Lower lobe of right lung (tissue), 2 donors: Measurements from ENCODE around the gene SRPK2. TPM values are rescaled to one million over a fixed set of nuclear protein-coding genes. Genes with fewer than 3 reads are reported as not detected.
"Not testable (repeated sequence)": the region's sequence is repeated elsewhere in the genome, so short reads cannot be mapped to it uniquely, and the experiment has no call there.

Experiments
- ATAC-seq, 2 donors: fragments of 200-7000 bp; cut with Tn5 transposase; one replicate each; pipeline ENCODE4 v1.9.1; 2020 to 2022; ENCODE audit warnings: mild to moderate bottlenecking in 2 of 2, moderate library complexity in 2 of 2
- DNase-seq: peaks from one replicate; pipeline ENCODE4 v3.0.0-alpha.2; 2020
- H3K27ac ChIP-seq: fragments of 200-600 bp; one replicate; pipeline ENCODE4 v1.8.0; 2022
- H3K27me3 ChIP-seq: fragments of 200-600 bp; one replicate; pipeline ENCODE4 v1.8.0; 2022; ENCODE audit warnings: low read depth
- H3K36me3 ChIP-seq: fragments of 200-600 bp; one replicate; pipeline ENCODE4 v1.8.0; 2022; ENCODE audit warnings: mild to moderate bottlenecking
- H3K4me1 ChIP-seq: fragments of 200-600 bp; one replicate; pipeline ENCODE4 v1.8.0; 2022
- H3K4me3 ChIP-seq: fragments of 200-600 bp; one replicate; pipeline ENCODE4 v1.8.0; 2022; ENCODE audit warnings: mild to moderate bottlenecking
- H3K9me3 ChIP-seq: fragments of 200-600 bp; one replicate; pipeline ENCODE4 v1.8.0; 2022
- intact Hi-C: fragments of 100-400 bp; cut with DNase I; formaldehyde crosslinking; loops from one replicate; pipeline ENCODE4 v1.11.0; 2022
- total RNA-seq: library from RNA; stranded (reverse); fragmentation: NEBNext Ultra II Directional; extraction: Animal tissue kit (Norgen Biotek cat#: 25700); gene quantifications from one replicate; pipeline ENCODE4 v1.2.1, GENCODE V29; 2021
- TF ChIP-seq, protein P1 (sequence below): fragments of 200-600 bp; IDR thresholded peaks from one replicate; pipeline ENCODE4 v1.8.0; 2022; ENCODE audit warnings: antibody characterized with exemption, mild to moderate bottlenecking
- donor health status: DM: no; HTN: yes; CAD: no; lungs with severe emphysema.

Gene SRPK2
- total RNA-seq, 1 donor from 2014 or later, result 43.2 TPM

DNA sequence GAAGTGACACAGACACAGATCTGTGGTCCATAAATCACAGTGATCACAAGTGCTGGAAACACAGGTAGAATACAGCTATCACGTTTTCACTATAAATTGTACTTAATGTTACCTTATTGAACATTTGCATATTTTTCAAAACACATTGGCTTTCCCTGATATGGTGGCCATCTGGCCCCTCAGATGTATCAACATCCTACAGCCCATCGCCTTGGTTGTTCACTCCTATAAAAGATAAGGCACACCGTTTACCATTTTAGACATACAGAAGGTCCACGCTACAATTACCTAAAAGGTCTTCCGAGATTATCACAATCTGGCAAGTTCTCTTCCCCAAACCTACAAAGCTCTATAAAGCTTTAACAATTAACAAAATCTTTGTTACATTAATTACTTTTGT, 91.4 kb downstream of the SRPK2 start:
- Histone ChIP-seq H3K27ac (no peak overlapping the region), H3K27me3 (no peaks in the 10 kb centered on the region), H3K4me1 (peaks cover 12% of the 10 kb centered on the region), H3K4me3 (no peak overlapping the region), H3K9me3 (no peaks in the 10 kb centered on the region), H3K36me3 (no peaks in the 10 kb centered on the region)
- intact Hi-C loops, result no loop called here
- TF ChIP-seq, protein P1, sequence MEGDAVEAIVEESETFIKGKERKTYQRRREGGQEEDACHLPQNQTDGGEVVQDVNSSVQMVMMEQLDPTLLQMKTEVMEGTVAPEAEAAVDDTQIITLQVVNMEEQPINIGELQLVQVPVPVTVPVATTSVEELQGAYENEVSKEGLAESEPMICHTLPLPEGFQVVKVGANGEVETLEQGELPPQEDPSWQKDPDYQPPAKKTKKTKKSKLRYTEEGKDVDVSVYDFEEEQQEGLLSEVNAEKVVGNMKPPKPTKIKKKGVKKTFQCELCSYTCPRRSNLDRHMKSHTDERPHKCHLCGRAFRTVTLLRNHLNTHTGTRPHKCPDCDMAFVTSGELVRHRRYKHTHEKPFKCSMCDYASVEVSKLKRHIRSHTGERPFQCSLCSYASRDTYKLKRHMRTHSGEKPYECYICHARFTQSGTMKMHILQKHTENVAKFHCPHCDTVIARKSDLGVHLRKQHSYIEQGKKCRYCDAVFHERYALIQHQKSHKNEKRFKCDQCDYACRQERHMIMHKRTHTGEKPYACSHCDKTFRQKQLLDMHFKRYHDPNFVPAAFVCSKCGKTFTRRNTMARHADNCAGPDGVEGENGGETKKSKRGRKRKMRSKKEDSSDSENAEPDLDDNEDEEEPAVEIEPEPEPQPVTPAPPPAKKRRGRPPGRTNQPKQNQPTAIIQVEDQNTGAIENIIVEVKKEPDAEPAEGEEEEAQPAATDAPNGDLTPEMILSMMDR, result no peak
- DNase-seq (no peak), ATAC-seq (no peak)

DNA sequence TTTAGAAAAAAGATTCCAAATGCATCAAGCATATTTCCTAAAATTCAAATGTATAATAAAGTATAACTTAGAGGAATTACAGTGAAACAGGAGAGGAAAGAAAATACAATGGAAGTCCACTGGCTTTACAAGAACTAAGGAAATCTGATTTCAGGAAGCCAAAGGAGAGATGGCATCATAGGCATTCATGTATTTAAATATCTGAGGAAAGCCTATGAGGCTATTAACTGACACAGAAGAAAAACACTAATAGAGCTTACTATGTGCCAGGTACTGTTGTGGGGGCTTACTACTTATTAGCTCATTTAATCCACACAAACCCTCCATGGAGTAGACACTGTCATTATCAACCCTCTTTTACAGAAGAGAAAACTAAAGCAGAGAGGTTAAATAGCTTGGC, 92.2 kb downstream of the SRPK2 start:
- intact Hi-C loops, result no loop called here
- H3K4me3 ChIP-seq, result no peak overlapping the region
- TF ChIP-seq, protein P1, result no peak

DNA sequence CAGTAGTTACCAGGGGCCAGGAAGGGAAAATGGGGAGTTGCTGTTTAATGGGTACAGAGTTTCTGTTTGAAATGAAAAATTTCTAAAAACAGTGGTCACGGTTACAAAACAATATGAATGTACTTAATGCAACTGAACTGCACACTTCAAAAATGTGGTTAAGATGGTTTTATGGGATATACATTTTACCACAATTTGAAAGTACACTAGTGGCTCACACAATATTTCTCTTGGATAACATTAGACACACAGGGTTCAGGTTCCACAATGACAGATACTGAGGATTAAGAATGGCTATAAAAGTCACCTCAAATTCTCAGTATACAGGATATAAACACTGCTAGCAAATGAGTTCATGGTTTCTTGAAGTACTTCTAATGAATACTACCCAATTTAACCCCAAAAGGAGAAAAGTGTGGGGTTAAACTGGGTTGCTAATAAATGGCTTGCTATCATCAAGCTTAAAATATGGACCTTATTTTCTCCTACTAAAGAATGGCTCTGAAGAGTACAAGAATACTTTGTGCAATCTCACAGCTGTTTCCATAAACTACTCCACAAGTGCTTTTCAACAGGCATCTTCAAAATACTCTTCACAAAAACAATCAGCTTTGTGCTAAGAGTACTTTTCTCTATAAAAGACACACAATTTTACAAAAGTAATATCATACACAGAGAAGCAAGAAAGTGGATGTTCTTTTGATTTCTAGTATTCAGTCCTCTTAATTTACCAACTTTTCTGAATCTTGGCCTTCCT, 92.9 kb downstream of the SRPK2 start:
- H3K4me3 ChIP-seq, result no peak overlapping the region
- peaks cover 12% of the 10 kb centered on the region for H3K4me1 ChIP-seq
- ATAC-seq (no peak), DNase-seq (no peak)
- H3K27me3 ChIP-seq, result no peaks in the 10 kb centered on the region
- TF ChIP-seq, protein P1, result no peak
- intact Hi-C loops, result no loop called here
- no peaks in the 10 kb centered on the region for H3K36me3 ChIP-seq
- H3K9me3 ChIP-seq, result no peaks in the 10 kb centered on the region
- no peak overlapping the region for H3K27ac ChIP-seq

More for the DNA sequence above, 92.2 kb downstream of the SRPK2 start:
- H3K27ac ChIP-seq, result no peak overlapping the region
- peaks cover 12% of the 10 kb centered on the region for H3K4me1 ChIP-seq
- DNase-seq, result no peak
- no peaks in the 10 kb centered on the region for H3K27me3 ChIP-seq
- ATAC-seq, result no peak
- no peaks in the 10 kb centered on the region for H3K36me3 ChIP-seq
- no peaks in the 10 kb centered on the region for H3K9me3 ChIP-seq

DNA sequence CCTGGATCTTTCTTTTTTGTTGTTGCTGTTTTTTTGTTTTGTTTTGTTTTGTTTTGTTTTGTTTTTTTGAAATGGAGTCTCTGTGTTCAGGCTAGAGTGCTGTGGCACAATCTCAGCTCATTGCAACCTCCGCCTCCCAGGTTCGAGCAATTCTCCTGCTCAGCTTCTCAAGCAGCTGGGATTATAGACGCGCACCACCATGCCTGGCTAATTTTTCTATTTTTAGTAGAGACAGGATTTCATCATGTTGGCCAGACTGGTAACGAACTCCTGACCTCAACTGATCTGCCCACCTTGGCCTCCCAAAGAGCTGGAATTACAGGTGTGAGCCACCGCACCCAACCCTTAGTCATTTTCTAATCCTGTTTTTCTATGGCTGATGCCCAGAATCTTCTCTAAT, 94.2 kb downstream of the SRPK2 start:
- peaks cover 12% of the 10 kb centered on the region for H3K4me1 ChIP-seq
- intact Hi-C loops, H3K4me3 ChIP-seq, H3K9me3 ChIP-seq, H3K27ac ChIP-seq, H3K27me3 ChIP-seq, ATAC-seq, DNase-seq, H3K36me3 ChIP-seq: not testable (repeated sequence)

DNA sequence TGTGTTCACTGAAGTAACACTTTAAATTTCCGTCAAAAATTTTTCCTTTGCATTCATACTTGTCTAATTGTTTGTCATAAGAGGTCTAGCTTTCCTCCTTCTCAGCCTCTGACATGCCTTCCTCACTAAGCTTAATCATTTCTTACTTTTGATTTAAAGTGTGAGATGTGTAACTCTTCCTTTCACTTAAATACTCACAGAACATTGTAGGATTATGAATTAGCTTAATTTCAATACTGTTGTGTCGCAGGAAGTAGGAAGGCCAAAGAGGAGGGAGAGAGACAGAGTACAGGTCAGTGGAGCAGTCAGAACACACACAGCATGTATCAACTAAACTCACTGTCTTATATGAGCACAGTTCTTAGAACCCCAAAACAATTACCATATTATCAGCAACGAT, 99.0 kb downstream of the SRPK2 start:
- Histone ChIP-seq H3K27ac (no peak overlapping the region), H3K9me3 (no peaks in the 10 kb centered on the region), H3K4me1 (no peaks in the 10 kb centered on the region), H3K4me3 (no peak overlapping the region), H3K36me3 (no peaks in the 10 kb centered on the region), H3K27me3 (no peaks in the 10 kb centered on the region)
- TF ChIP-seq, protein P1, result no peak
- intact Hi-C loops, result no loop called here
- DNase-seq (no peak), ATAC-seq (no peak)

DNA sequence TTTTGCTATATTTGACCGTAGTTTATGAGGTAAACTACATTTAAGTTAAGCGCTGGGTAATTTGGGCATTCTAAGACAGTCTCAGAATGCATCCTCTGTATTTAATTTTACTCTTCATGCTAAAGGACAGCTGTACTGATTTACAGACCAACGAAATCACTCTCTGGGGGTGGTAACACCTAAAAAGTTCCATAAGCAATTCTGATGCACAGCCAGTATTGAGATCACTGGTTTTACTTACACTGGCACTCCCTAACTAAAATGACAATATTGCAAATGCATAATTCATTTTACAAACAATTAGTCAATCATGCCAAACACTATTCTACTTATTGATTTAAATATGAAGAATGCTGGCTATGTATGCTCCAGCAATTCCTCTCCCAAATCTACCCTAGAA, 102.3 kb downstream of the SRPK2 start:
- no peaks in the 10 kb centered on the region for H3K36me3 ChIP-seq

More for the DNA sequence above, 102.3 kb downstream of the SRPK2 start:
- ATAC-seq (no peak), DNase-seq (no peak)
- Histone ChIP-seq H3K4me3 (no peak overlapping the region), H3K27me3 (no peaks in the 10 kb centered on the region), H3K27ac (no peak overlapping the region), H3K4me1 (no peaks in the 10 kb centered on the region), H3K9me3 (no peaks in the 10 kb centered on the region)
- intact Hi-C loops, result no loop called here
- TF ChIP-seq, protein P1, result no peak
